Panc1 (cell line): Measurements from ENCODE around the gene GPS1. TPM values are rescaled to one million over a fixed set of nuclear protein-coding genes. Genes with fewer than 3 reads are reported as not detected.

Experiments used
- ATAC-seq: fragments of 200-7000 bp; cut with Tn5 transposase; 2 replicates; pipeline ENCODE4 v1.9.1; 2020; ENCODE audit warnings: mild to moderate bottlenecking, moderate library complexity
- BruUV-seq: library from RNA; stranded (reverse); fragments of 400-500 nt; replicated peaks from 2 replicates; lab custom pipeline; 2021; lab: Mats Ljungman, UMichigan
- CTCF ChIA-PET: fragments of 300-600 bp; sonication (Branson Sonifier 250); formaldehyde crosslinking; loops from one replicate; lab custom pipeline; 2022; ENCODE audit warnings: antibody characterized with exemption; lab: Charles Lee
- POLR2A ChIA-PET: fragments of 300-600 bp; sonication (Branson Sonifier 250); formaldehyde crosslinking; loops from one replicate; lab custom pipeline; 2022; ENCODE audit warnings: antibody characterized with exemption; lab: Charles Lee
- DNase-seq: peaks from one replicate; pipeline ENCODE4 v3.0.0-alpha.2; 2010; ENCODE audit warnings: low read depth, low spot score
- H3K27ac ChIP-seq: 2 replicates; pipeline ENCODE4 v1.5.1; 2011; ENCODE audit warnings: mild to moderate bottlenecking, low read length, inconsistent platforms
- H3K27me3 ChIP-seq: fragments of 200-500 bp; sonication (Bioruptor generic); 2 replicates; pipeline ENCODE4 v1.6.0; 2014; ENCODE audit warnings: low read length, inconsistent platforms; ENCODE audit not compliant: control insufficient read depth, insufficient read depth
- H3K36me3 ChIP-seq: fragments of 200-500 bp; sonication (Bioruptor generic); 2 replicates; pipeline ENCODE4 v1.5.1; 2014; ENCODE audit warnings: inconsistent platforms, mild to moderate bottlenecking, low read length, moderate library complexity; ENCODE audit not compliant: control insufficient read depth, insufficient read depth
- H3K4me1 ChIP-seq: 2 replicates; pipeline ENCODE4 v1.5.1; 2011; ENCODE audit warnings: inconsistent platforms, mild to moderate bottlenecking, low read length, moderate library complexity; ENCODE audit not compliant: control insufficient read depth, insufficient read depth
- H3K4me3 ChIP-seq, 2 experiments: 2 replicates each; pipeline ENCODE4 v1.5.1; 2011 to 2012; ENCODE audit warnings: low read depth in 2 of 2, low read length in 2 of 2, mild to moderate bottlenecking in 2 of 2, inconsistent platforms in 1 of 2, moderate library complexity in 1 of 2
- H3K9me3 ChIP-seq: fragments of 200-500 bp; sonication (Bioruptor generic); 2 replicates; pipeline ENCODE4 v1.5.1; 2014; ENCODE audit warnings: low read depth, mild to moderate bottlenecking, inconsistent platforms, low read length, moderate library complexity; ENCODE audit not compliant: control insufficient read depth, insufficient read depth
- POLR2AphosphoS5 ChIP-seq: IDR thresholded peaks from 2 replicates; pipeline ENCODE4 v1.6.1; 2012; ENCODE audit warnings: mild to moderate bottlenecking, low read depth, low read length, moderate library complexity
- SIN3A ChIP-seq: IDR thresholded peaks from 2 replicates; pipeline ENCODE4 v1.6.1; 2012; ENCODE audit warnings: low read depth, mild to moderate bottlenecking, low read length, moderate library complexity, borderline replicate concordance; ENCODE audit not compliant: insufficient read depth
- TCF7L2 ChIP-seq: IDR thresholded peaks from 2 replicates; pipeline ENCODE4 v1.6.1; 2011; ENCODE audit warnings: mild to moderate bottlenecking, low read depth, low read length, inconsistent platforms
- in situ Hi-C: cut with HindIII; loops from 2 replicates; pipeline ENCODE4 v1.10.0; 2016; ENCODE audit warnings: low sequenced_read_pairs, low pct_unique_long_range_greater_than_20kb
- intact Hi-C: fragments of 100-400 bp; cut with micrococcal nuclease; formaldehyde crosslinking; loops from one replicate; pipeline ENCODE4 v1.10.0; 2022; ENCODE audit not compliant: unreplicated experiment
- total RNA-seq: library from RNA; stranded (reverse); gene quantifications from one replicate; pipeline ENCODE4 v1.2.1, GENCODE V29; 2021; ENCODE audit not compliant: unreplicated experiment
- TF ChIP-seq, protein P1 (sequence below): fragments of 450-650 bp; IDR thresholded peaks from 2 replicates; pipeline ENCODE4 v1.5.1; 2017; ENCODE audit warnings: mild to moderate bottlenecking
- TF ChIP-seq, protein P2 (sequence below), 2 experiments: IDR thresholded peaks; 2 replicates each; pipeline ENCODE4 v1.6.1; 2011 to 2012; ENCODE audit warnings: low read depth in 2 of 2, control low read depth in 1 of 2, low read length in 1 of 2, mild to moderate bottlenecking in 1 of 2, moderate library complexity in 1 of 2; ENCODE audit not compliant: insufficient read depth in 1 of 2

GPS1 gene
- total RNA-seq, 1 experiment from 2014 or later, result 175 TPM

DNA sequence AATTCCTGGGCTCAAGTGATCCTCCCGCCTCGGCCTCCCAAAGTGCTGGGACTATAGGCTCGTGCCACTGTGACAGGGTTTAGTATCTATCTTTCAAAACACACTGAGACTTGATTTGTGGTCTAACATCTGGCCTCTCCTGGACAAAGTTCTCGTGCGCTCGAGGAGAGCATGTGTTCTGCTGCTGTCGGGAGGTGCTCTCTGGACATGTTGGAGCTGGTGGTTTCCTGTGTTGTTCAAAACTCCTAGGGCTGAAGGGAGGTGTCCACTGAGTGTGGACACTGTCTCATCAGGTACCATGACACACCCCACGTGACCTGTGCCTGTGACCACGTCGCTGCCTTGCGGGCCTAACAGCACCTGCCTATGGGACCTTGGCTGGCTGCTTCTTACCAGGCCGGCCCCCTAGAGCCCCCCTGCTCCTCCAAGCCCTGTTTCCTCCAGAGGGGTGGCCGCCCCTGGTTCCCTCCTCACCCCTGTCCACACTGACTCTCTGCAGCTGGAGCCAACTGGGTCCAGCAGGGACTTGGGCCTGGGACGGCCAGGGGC, 5.7 kb upstream of the GPS1 start:
- no TSS peak for BruUV-seq

DNA sequence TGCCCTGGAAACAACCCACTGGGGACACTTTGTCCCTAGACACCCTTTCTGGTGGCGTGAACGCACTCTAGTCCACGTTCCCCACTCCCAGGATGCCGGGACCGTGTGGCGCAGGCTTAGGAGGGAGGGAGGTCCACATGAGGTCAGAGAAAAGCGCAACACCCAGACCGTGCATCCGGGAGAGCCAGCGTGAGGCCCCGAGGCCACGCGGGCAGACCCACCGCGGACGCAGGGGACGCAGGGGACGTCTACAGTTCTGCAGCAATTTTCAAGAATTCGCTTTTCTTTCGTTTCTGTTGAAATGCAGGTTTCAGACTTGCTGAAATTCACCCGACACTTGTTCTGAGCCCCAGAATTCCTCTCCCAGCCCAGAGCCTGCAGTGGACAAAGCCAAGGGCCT, 4.8 kb upstream of the GPS1 start:
- ChIA-PET POLR2A (no interaction called here), CTCF (no interaction called here)
- intact Hi-C loops, result no loop called here

More for the DNA sequence above, 5.7 kb upstream of the GPS1 start:
- intact Hi-C loops (no loop called here), in situ Hi-C loops (no loop called here)
- H3K4me1 ChIP-seq, result peaks cover 7% of the 10 kb centered on the region; the same call in 1 of the 2 replicates
- no peak for DNase-seq
- H3K9me3 ChIP-seq, result no peaks in the 10 kb centered on the region
- no peaks in the 10 kb centered on the region for H3K27me3 ChIP-seq
- H3K27ac ChIP-seq, result no peak overlapping the region
- no peak for ATAC-seq
- ChIA-PET CTCF (no interaction called here), POLR2A (no interaction called here)
- H3K4me3 ChIP-seq, result no peak overlapping the region
- no peaks in the 10 kb centered on the region for H3K36me3 ChIP-seq
- TF ChIP-seq POLR2AphosphoS5, result no peak
- TF ChIP-seq TCF7L2, result no peak
- TF ChIP-seq SIN3A, result no peak
- TF ChIP-seq, protein P1, sequence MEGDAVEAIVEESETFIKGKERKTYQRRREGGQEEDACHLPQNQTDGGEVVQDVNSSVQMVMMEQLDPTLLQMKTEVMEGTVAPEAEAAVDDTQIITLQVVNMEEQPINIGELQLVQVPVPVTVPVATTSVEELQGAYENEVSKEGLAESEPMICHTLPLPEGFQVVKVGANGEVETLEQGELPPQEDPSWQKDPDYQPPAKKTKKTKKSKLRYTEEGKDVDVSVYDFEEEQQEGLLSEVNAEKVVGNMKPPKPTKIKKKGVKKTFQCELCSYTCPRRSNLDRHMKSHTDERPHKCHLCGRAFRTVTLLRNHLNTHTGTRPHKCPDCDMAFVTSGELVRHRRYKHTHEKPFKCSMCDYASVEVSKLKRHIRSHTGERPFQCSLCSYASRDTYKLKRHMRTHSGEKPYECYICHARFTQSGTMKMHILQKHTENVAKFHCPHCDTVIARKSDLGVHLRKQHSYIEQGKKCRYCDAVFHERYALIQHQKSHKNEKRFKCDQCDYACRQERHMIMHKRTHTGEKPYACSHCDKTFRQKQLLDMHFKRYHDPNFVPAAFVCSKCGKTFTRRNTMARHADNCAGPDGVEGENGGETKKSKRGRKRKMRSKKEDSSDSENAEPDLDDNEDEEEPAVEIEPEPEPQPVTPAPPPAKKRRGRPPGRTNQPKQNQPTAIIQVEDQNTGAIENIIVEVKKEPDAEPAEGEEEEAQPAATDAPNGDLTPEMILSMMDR, result no peak
- TF ChIP-seq, protein P2, sequence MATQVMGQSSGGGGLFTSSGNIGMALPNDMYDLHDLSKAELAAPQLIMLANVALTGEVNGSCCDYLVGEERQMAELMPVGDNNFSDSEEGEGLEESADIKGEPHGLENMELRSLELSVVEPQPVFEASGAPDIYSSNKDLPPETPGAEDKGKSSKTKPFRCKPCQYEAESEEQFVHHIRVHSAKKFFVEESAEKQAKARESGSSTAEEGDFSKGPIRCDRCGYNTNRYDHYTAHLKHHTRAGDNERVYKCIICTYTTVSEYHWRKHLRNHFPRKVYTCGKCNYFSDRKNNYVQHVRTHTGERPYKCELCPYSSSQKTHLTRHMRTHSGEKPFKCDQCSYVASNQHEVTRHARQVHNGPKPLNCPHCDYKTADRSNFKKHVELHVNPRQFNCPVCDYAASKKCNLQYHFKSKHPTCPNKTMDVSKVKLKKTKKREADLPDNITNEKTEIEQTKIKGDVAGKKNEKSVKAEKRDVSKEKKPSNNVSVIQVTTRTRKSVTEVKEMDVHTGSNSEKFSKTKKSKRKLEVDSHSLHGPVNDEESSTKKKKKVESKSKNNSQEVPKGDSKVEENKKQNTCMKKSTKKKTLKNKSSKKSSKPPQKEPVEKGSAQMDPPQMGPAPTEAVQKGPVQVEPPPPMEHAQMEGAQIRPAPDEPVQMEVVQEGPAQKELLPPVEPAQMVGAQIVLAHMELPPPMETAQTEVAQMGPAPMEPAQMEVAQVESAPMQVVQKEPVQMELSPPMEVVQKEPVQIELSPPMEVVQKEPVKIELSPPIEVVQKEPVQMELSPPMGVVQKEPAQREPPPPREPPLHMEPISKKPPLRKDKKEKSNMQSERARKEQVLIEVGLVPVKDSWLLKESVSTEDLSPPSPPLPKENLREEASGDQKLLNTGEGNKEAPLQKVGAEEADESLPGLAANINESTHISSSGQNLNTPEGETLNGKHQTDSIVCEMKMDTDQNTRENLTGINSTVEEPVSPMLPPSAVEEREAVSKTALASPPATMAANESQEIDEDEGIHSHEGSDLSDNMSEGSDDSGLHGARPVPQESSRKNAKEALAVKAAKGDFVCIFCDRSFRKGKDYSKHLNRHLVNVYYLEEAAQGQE (IDR thresholded peaks at IDR 0.05; ENCODE audit: insufficient read depth in 1 of 2, low read depth in 2 of 2, low read length in 1 of 2), result no peak

More for the DNA sequence above, 4.8 kb upstream of the GPS1 start:
- no peaks in the 10 kb centered on the region for H3K27me3 ChIP-seq
- ATAC-seq (no peak), DNase-seq (no peak)
- BruUV-seq, result no TSS peak
- H3K4me1 ChIP-seq, result peaks cover 7% of the 10 kb centered on the region; the same call in 1 of the 2 replicates
- no peak overlapping the region for H3K27ac ChIP-seq
- H3K9me3 ChIP-seq, result no peaks in the 10 kb centered on the region
- H3K4me3 ChIP-seq, result no peak overlapping the region
- no peaks in the 10 kb centered on the region; the same call in 1 of the 2 replicates for H3K36me3 ChIP-seq
- in situ Hi-C loops, result no loop called here
- TF ChIP-seq, protein P2 (IDR thresholded peaks at IDR 0.05; ENCODE audit: insufficient read depth in 1 of 2, low read depth in 2 of 2, low read length in 1 of 2), result no peak
- TF ChIP-seq TCF7L2, result no peak
